GM18861 (cell line): ENCODE results near the gene RERG.

Experiments used
- ATAC-seq: cut with Tn5 transposase; IDR thresholded peaks from one replicate; pipeline ENCODE4 v1.9.1; 2021; ENCODE audit not compliant: unreplicated experiment

Gene RERG

GRCh38 chr12:15220915-15221885 is at the start of gene RERG:
Gene RERG (minus strand): TSS chr12:15221417. CDS start chr12:15217489, 3,928 bp downstream.
- peak; percentile 74 for ATAC-seq

- ATAC-seq, result no peak
Observed at GRCh38 chr12:15270591-15270990, 49.4 kb upstream of the RERG start.

- peak; percentile 70 for ATAC-seq
Observed at GRCh38 chr12:15268927-15269552, 47.8 kb upstream of the RERG start.

- ATAC-seq, result no peak
Observed at GRCh38 chr12:15268309-15268708, 47.1 kb upstream of the RERG start.

- ATAC-seq, result no peak
Observed at GRCh38 chr12:15265875-15266274, 44.7 kb upstream of the RERG start.

GRCh38 chr12:15256761-15257160 is 35.5 kb upstream of the RERG start:
- ATAC-seq, result no peak

GRCh38 chr12:15253990-15254389 is 32.8 kb upstream of the RERG start:
- no peak for ATAC-seq

GRCh38 chr12:15244926-15245325 is 23.7 kb upstream of the RERG start:
- no peak for ATAC-seq

- ATAC-seq, result no peak
Observed at GRCh38 chr12:15244341-15244740, 23.1 kb upstream of the RERG start.

- no peak for ATAC-seq
Observed at GRCh38 chr12:15243102-15243501, 21.9 kb upstream of the RERG start.

- ATAC-seq, result no peak
Observed at GRCh38 chr12:15240898-15241297, 19.7 kb upstream of the RERG start.

- ATAC-seq, result no peak
Observed at GRCh38 chr12:15234508-15234907, 13.3 kb upstream of the RERG start.

GRCh38 chr12:15234011-15234410 is 12.8 kb upstream of the RERG start:
- no peak for ATAC-seq

GRCh38 chr12:15232959-15233358 is 11.7 kb upstream of the RERG start:
- ATAC-seq, result no peak

GRCh38 chr12:15231493-15231892 is 10.3 kb upstream of the RERG start:
- ATAC-seq, result no peak

- ATAC-seq, result no peak
Observed at GRCh38 chr12:15230751-15231150, 9.5 kb upstream of the RERG start.

GRCh38 chr12:15230137-15230536 is 8.9 kb upstream of the RERG start:
- ATAC-seq, result no peak

- ATAC-seq, result peak; percentile 47
Observed at GRCh38 chr12:15227004-15227679, 5.9 kb upstream of the RERG start.

GRCh38 chr12:15225863-15226218 is 4.6 kb upstream of the RERG start:
- peak; percentile 75 for ATAC-seq

- ATAC-seq, result no peak
Observed at GRCh38 chr12:15225136-15225862, 4.1 kb upstream of the RERG start.

GRCh38 chr12:15222219-15222618 is 1.0 kb upstream of the RERG start:
- ATAC-seq, result no peak
